HCT116 (cell line): Measurements from ENCODE around the gene LRRC73. TPM values are rescaled to one million over a fixed set of nuclear protein-coding genes. Genes with fewer than 3 reads are reported as not detected.

Source experiments
- ATAC-seq: fragments of 200-7000 bp; cut with Tn5 transposase; 2 replicates; pipeline ENCODE4 v1.9.1; 2020; ENCODE audit warnings: mild to moderate bottlenecking, moderate library complexity
- BruUV-seq: library from RNA; stranded (reverse); fragments of 400-500 nt; replicated peaks from 2 replicates; lab custom pipeline; 2021; lab: Mats Ljungman, UMichigan
- CTCF ChIA-PET: fragments of 300-600 bp; sonication (Branson Sonifier 250); formaldehyde crosslinking; loops from one replicate; lab custom pipeline; 2021; ENCODE audit warnings: antibody characterized with exemption; lab: Charles Lee
- POLR2A ChIA-PET: fragments of 300-600, 350-600 bp; sonication (Branson Sonifier 250); formaldehyde crosslinking; loops from one replicate; lab custom pipeline; 2021; ENCODE audit warnings: antibody characterized with exemption; lab: Charles Lee
- RAD21 ChIA-PET, 2 experiments: fragments of 300-600 bp; sonication (Branson Sonifier 250); formaldehyde crosslinking; loops; one replicate each; lab custom pipeline; 2023; ENCODE audit warnings: low total read pairs in 2 of 2; ENCODE audit not compliant: uncharacterized antibody in 2 of 2, unreplicated experiment in 2 of 2, low non-redundant PET in 1 of 2; lab: Charles Lee
- DNase-seq: peaks from one replicate; pipeline ENCODE4 v3.0.0-alpha.2; 2010; ENCODE audit warnings: low read depth, low spot score
- H2AFZ ChIP-seq: fragments of 200-600 bp; shearing (Covaris generic), sonication (generic); 2 replicates; pipeline ENCODE4 v1.6.1; 2017; ENCODE audit warnings: low read depth, mixed run types, mixed read lengths, antibody characterized with exemption, low read length; ENCODE audit not compliant: poor library complexity, severe bottlenecking
- H3K27ac ChIP-seq: 2 replicates; pipeline ENCODE4 v1.5.1; 2012; ENCODE audit warnings: low read depth, low read length
- H3K27me3 ChIP-seq: fragments of 200-600 bp; sonication (generic); 2 replicates; pipeline ENCODE4 v1.6.1; 2016; ENCODE audit warnings: mixed run types, low read length, mixed read lengths; ENCODE audit not compliant: insufficient read depth
- H3K36me3 ChIP-seq, 2 experiments: fragments of 200-500 bp in 1 of 2; fragments of 200-600 bp in 1 of 2; sonication (Bioruptor generic) in 1 of 2; sonication (generic) in 1 of 2; 2 replicates each; pipeline versions ENCODE4 v1.5.1 to v1.6.1; 2014 to 2016; ENCODE audit warnings: low read length in 2 of 2, inconsistent platforms in 1 of 2, mixed read lengths in 1 of 2, mixed run types in 1 of 2; ENCODE audit not compliant: insufficient read depth in 2 of 2, control insufficient read depth in 1 of 2
- H3K4me1 ChIP-seq, 2 experiments: fragments of 200-600 bp in 1 of 2; sonication (generic) in 1 of 2; 2 replicates each; pipeline versions ENCODE4 v1.5.1 to v1.6.1; 2012 to 2017; ENCODE audit warnings: low read length in 2 of 2, inconsistent platforms in 1 of 2, mild to moderate bottlenecking in 1 of 2, mixed read lengths in 1 of 2, mixed run types in 1 of 2, moderate library complexity in 1 of 2; ENCODE audit not compliant: insufficient read depth in 2 of 2, control insufficient read depth in 1 of 2
- H3K4me2 ChIP-seq: fragments of 200-600 bp; sonication (generic); 2 replicates; pipeline ENCODE4 v1.6.1; 2017; ENCODE audit warnings: mixed run types, low read length, mixed read lengths
- H3K4me3 ChIP-seq, 2 experiments: fragments of 200-600 bp in 1 of 2; sonication (generic) in 1 of 2; replicated peaks in 1 of 2; 2 replicates each; pipeline ENCODE4 v1.5.1; 2011 to 2016; ENCODE audit warnings: low read length in 2 of 2, control low read depth in 1 of 2, low read depth in 1 of 2, mild to moderate bottlenecking in 1 of 2, mixed read lengths in 1 of 2, mixed run types in 1 of 2
- H3K79me2 ChIP-seq: fragments of 200-600 bp; sonication (generic); 2 replicates; pipeline ENCODE4 v1.6.1; 2017; ENCODE audit warnings: mild to moderate bottlenecking, mixed run types, low read length, moderate library complexity, mixed read lengths; ENCODE audit not compliant: insufficient read depth
- H3K9ac ChIP-seq: fragments of 200-600 bp; sonication (generic); 2 replicates; pipeline ENCODE4 v1.6.1; 2016; ENCODE audit warnings: low read length, mixed read lengths
- H3K9me2 ChIP-seq: fragments of 200-600 bp; sonication (generic), shearing (Covaris generic); 2 replicates; pipeline ENCODE4 v1.6.1; 2017; ENCODE audit warnings: mixed run types, mild to moderate bottlenecking, moderate library complexity; ENCODE audit not compliant: insufficient read depth
- H3K9me3 ChIP-seq, 2 experiments: fragments of 200-500 bp in 1 of 2; fragments of 200-600 bp in 1 of 2; sonication (Bioruptor generic) in 1 of 2; sonication (generic) in 1 of 2; 2 replicates each; pipeline ENCODE4 v1.6.1; 2014 to 2017; ENCODE audit warnings: low read length in 2 of 2, mixed read lengths in 2 of 2, inconsistent platforms in 1 of 2, low read depth in 1 of 2, mild to moderate bottlenecking in 1 of 2, mixed run types in 1 of 2, moderate library complexity in 1 of 2; ENCODE audit not compliant: control insufficient read depth in 1 of 2, insufficient read depth in 1 of 2
- H4K20me1 ChIP-seq: fragments of 200-600 bp; sonication (generic), shearing (Covaris generic); 2 replicates; pipeline ENCODE4 v1.6.1; 2017; ENCODE audit warnings: mixed run types, mild to moderate bottlenecking, moderate library complexity; ENCODE audit not compliant: insufficient read depth
- CTCF ChIP-seq, 3 experiments: fragments of 200-600 bp in 1 of 3; sonication (generic) in 1 of 3; IDR thresholded peaks in 2 of 3; conservative IDR thresholded peaks in 1 of 3; 2 replicates each; pipeline ENCODE4 v1.5.1; 2012 to 2017; ENCODE audit warnings: low read depth in 2 of 3, low read length in 2 of 3, antibody characterized with exemption in 1 of 3, borderline replicate concordance in 1 of 3, control low read depth in 1 of 3, mild to moderate bottlenecking in 1 of 3, mixed read lengths in 1 of 3, mixed run types in 1 of 3, moderate library complexity in 1 of 3; ENCODE audit not compliant: insufficient read depth in 1 of 3
- ELF1 ChIP-seq: IDR thresholded peaks from 2 replicates; pipeline ENCODE4 v1.6.1; 2012; ENCODE audit warnings: low read depth, borderline replicate concordance
- EZH2 ChIP-seq: fragments of 200-600 bp; sonication (generic); IDR thresholded peaks from 2 replicates; pipeline ENCODE4 v1.6.1; 2017; ENCODE audit warnings: antibody characterized with exemption, mixed run types
- MAX ChIP-seq: IDR thresholded peaks from 2 replicates; pipeline ENCODE4 v1.6.1; 2012
- POLR2A ChIP-seq: IDR thresholded peaks from 2 replicates; pipeline ENCODE4 v1.7.0; 2011; ENCODE audit warnings: borderline replicate concordance; ENCODE audit not compliant: insufficient read depth, insufficient read length; ENCODE audit errors: extremely low read depth
- SP1 ChIP-seq: IDR thresholded peaks from 2 replicates; pipeline ENCODE4 v1.6.1; 2012; ENCODE audit warnings: low read depth
- TCF7L2 ChIP-seq: IDR thresholded peaks from 2 replicates; pipeline ENCODE4 v1.7.0; 2011; ENCODE audit warnings: borderline replicate concordance, inconsistent platforms; ENCODE audit not compliant: insufficient read depth, insufficient read length; ENCODE audit errors: extremely low read depth
- YY1 ChIP-seq: IDR thresholded peaks from 2 replicates; pipeline ENCODE4 v1.6.1; 2011; ENCODE audit warnings: low read length, low read depth, moderate library complexity, mild to moderate bottlenecking; ENCODE audit not compliant: insufficient replicate concordance; ENCODE audit errors: extremely low read depth
- ZBTB33 ChIP-seq: IDR thresholded peaks from 2 replicates; pipeline ENCODE4 v1.6.1; 2011; ENCODE audit warnings: mild to moderate bottlenecking, low read length, moderate library complexity; ENCODE audit not compliant: insufficient replicate concordance; ENCODE audit errors: extremely low read depth
- ZFX ChIP-seq: fragments of 450-650 bp; IDR thresholded peaks from 2 replicates; pipeline ENCODE4 v1.6.1; 2017
- ZNF274 ChIP-seq: fragments of 200-500 bp; sonication (Bioruptor generic); IDR thresholded peaks from 2 replicates; pipeline ENCODE4 v1.6.1; 2014; ENCODE audit warnings: mild to moderate bottlenecking, low read depth, low read length, inconsistent platforms
- intact Hi-C: fragments of 100-400 bp; cut with micrococcal nuclease; formaldehyde crosslinking; loops from 2 replicates; pipeline ENCODE4 v1.10.0; 2022
- total RNA-seq: library from RNA; stranded (reverse); gene quantifications from one replicate; pipeline ENCODE4 v1.2.1, GENCODE V29; 2021; ENCODE audit not compliant: unreplicated experiment

The LRRC73 gene
- total RNA-seq, 1 experiment from 2014 or later = 1.2 TPM

DNA sequence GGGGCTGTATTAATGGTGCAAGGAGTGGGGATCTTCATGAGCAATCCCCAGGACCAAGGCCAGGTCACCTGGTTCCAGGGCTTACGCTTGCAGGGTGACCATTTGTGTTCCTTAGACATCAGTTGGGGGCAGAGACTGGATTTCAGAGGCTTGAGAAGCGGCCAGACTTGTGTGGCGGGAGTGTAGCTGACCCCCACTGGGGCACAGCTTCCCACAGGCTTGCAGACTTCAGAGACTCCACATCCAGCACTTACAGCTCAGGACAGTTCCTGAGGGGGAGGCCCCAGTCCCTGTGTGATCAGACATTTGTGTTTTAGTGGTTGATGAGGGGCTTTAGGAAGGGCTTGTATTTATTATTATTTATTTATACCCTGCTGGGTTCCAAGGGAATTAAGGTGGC lies 17.5 kb downstream of the LRRC73 start:
- Histone ChIP-seq H2AFZ (no peak overlapping the region), H3K9me3 (no peaks in the 10 kb centered on the region), H3K4me2 (peak overlapping the region; percentile 45), H3K79me2 (peaks cover 52% of the 10 kb centered on the region), H3K9ac (0 out of 2 replicates have a peak overlapping the region, but pooled peaks have one; percentile 14), H3K27me3 (no peaks in the 10 kb centered on the region), H3K4me1 (peaks cover 27 to 53% of the 10 kb centered on the region in 2 experiments), H3K36me3 (peaks cover 0 to 7% of the 10 kb centered on the region in 2 experiments; a peak in 1 of 4 replicates), H3K4me3 (no peak overlapping the region), H4K20me1 (no peaks in the 10 kb centered on the region), H3K9me2 (no peaks in the 10 kb centered on the region), H3K27ac (no peak overlapping the region)
- CTCF ChIA-PET = interaction anchor here (0.7 to 2.0 kb wide), 4 partner anchors 9 to 36 kb away, joined by 3 to 6 read pairs (median 4); no protein-coding TSS in a partner anchor
- TF ChIP-seq CTCF (IDR thresholded peaks at IDR 0.05 in 2 of 3, conservative IDR thresholded peaks at IDR 0.05 in 1 of 3; ENCODE audit: borderline replicate concordance in 1 of 3, insufficient read depth in 1 of 3, low read depth in 2 of 3, low read length in 2 of 3) (no peak), POLR2A (no peak), EZH2 (no peak), ZNF274 (no peak), ELF1 (no peak), MAX (no peak), ZFX (no peak), ZBTB33 (no peak), SP1 (no peak), TCF7L2 (no peak), YY1 (no peak)
- DNase-seq (no peak), ATAC-seq (no peak)
- no TSS peak for BruUV-seq
- POLR2A ChIA-PET = no interaction called here
- RAD21 ChIA-PET = no interaction called here
- intact Hi-C loops = no loop called here
